ENCODE data around the gene ALDOB. TPM values are rescaled to one million over a fixed set of nuclear protein-coding genes. Genes with fewer than 3 reads are reported as not detected.

Gene ALDOB
- polyA plus RNA-seq, 2 of the 4 experiments (the other 2 are of a cell fraction) = not detected

DNA sequence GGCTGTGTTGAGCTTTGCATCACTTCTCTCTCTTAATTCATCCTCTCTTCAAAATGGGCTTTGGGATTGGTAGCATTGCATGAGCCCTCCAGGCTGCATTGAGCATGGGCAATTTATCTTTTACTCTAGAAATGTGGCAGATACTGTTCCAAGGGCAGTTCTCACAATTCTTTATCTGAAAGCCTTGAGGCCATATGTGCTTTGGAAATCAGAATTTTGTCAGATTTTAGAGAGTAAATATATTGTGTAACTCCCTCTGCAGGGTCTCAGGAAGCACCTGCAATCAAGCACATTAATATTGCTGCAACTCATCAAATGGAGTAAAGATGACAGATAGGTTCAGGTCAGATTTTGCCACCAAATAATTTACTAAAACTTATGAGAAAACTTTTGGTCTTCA lies 17.6 kb downstream of the ALDOB start:
- Histone ChIP-seq H3K4me1 (no peaks in the 10 kb centered on the region), H3K9me3 (peaks cover 38% of the 10 kb centered on the region), H3K4me3 (no peak overlapping the region), H3K4me2 (no peak overlapping the region), H3K27ac (no peak overlapping the region)
- TF ChIP-seq EP300 (IDR thresholded peaks at IDR 0.05) (no peak), CBX8 (IDR thresholded peaks at IDR 0.05) (no peak), CHD4 (IDR thresholded peaks at IDR 0.05; ENCODE audit: borderline replicate concordance) (no peak), HOXB5 (CRISPR knock-in tag; IDR thresholded peaks at IDR 0.05) (no peak), CBX2 (IDR thresholded peaks at IDR 0.05; ENCODE audit: borderline replicate concordance, low read depth) (no peak), RFX5 (IDR thresholded peaks at IDR 0.05) (no peak), MAZ (IDR thresholded peaks at IDR 0.05; ENCODE audit: borderline replicate concordance, low read depth, low read length) (no peak), BHLHE40 (IDR thresholded peaks at IDR 0.05; ENCODE audit: low read depth, low read length) (no peak), ZFP36 (IDR thresholded peaks at IDR 0.05; ENCODE audit: borderline replicate concordance, partially characterized antibody) (no peak), JUNB (IDR thresholded peaks at IDR 0.05) (no peak), ZSCAN20 (CRISPR knock-in tag; IDR thresholded peaks at IDR 0.05) (no peak), CHD2 (IDR thresholded peaks at IDR 0.05; ENCODE audit: low read length, partially characterized antibody) (no peak), NFE2L2 (conservative IDR thresholded peaks at IDR 0.05; ENCODE audit: low read length) (no peak), PBX3 (IDR thresholded peaks at IDR 0.05) (no peak), RCOR1 (IDR thresholded peaks at IDR 0.05; ENCODE audit: low read depth, low read length) (no peak)
- TF ChIP-seq, protein P1, sequence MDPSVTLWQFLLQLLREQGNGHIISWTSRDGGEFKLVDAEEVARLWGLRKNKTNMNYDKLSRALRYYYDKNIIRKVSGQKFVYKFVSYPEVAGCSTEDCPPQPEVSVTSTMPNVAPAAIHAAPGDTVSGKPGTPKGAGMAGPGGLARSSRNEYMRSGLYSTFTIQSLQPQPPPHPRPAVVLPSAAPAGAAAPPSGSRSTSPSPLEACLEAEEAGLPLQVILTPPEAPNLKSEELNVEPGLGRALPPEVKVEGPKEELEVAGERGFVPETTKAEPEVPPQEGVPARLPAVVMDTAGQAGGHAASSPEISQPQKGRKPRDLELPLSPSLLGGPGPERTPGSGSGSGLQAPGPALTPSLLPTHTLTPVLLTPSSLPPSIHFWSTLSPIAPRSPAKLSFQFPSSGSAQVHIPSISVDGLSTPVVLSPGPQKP (IDR thresholded peaks at IDR 0.05; ENCODE audit: low read depth, low read length) = no peak
- TF ChIP-seq, protein P2, sequence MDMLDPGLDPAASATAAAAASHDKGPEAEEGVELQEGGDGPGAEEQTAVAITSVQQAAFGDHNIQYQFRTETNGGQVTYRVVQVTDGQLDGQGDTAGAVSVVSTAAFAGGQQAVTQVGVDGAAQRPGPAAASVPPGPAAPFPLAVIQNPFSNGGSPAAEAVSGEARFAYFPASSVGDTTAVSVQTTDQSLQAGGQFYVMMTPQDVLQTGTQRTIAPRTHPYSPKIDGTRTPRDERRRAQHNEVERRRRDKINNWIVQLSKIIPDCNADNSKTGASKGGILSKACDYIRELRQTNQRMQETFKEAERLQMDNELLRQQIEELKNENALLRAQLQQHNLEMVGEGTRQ (IDR thresholded peaks at IDR 0.05) = no peak
- TF ChIP-seq, protein P3, sequence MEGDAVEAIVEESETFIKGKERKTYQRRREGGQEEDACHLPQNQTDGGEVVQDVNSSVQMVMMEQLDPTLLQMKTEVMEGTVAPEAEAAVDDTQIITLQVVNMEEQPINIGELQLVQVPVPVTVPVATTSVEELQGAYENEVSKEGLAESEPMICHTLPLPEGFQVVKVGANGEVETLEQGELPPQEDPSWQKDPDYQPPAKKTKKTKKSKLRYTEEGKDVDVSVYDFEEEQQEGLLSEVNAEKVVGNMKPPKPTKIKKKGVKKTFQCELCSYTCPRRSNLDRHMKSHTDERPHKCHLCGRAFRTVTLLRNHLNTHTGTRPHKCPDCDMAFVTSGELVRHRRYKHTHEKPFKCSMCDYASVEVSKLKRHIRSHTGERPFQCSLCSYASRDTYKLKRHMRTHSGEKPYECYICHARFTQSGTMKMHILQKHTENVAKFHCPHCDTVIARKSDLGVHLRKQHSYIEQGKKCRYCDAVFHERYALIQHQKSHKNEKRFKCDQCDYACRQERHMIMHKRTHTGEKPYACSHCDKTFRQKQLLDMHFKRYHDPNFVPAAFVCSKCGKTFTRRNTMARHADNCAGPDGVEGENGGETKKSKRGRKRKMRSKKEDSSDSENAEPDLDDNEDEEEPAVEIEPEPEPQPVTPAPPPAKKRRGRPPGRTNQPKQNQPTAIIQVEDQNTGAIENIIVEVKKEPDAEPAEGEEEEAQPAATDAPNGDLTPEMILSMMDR (IDR thresholded peaks at IDR 0.05) = no peak
- no peak for DNase-seq (ENCODE audit: low read depth in 1 of 2, low spot score in 1 of 2)
- ChIA-PET CTCF (interaction anchor here (1.1 kb wide), 1 partner anchor 106 kb away, joined by 3 read pairs; no protein-coding TSS in a partner anchor), POLR2A (no interaction called here)
- FAIRE-seq = no peak
- ATAC-seq = no peak

- ChIA-PET CTCF (interaction anchor here (1.1 kb wide), 1 partner anchor 106 kb away, joined by 3 read pairs; no protein-coding TSS in a partner anchor), POLR2A (no interaction called here)
- H3K9me3 ChIP-seq = peaks cover 44% of the 10 kb centered on the region
- no peak overlapping the region for H3K4me2 ChIP-seq
- DNase-seq (ENCODE audit: low read depth in 1 of 2, low spot score in 1 of 2) (no peak), FAIRE-seq (no peak), ATAC-seq (no peak)
- H3K4me1 ChIP-seq = no peaks in the 10 kb centered on the region
- H3K27ac ChIP-seq = no peak overlapping the region
- H3K4me3 ChIP-seq = no peak overlapping the region
- TF ChIP-seq FOXS1 (CRISPR knock-in tag; IDR thresholded peaks at IDR 0.05) = no peak
- TF ChIP-seq, protein P3 (IDR thresholded peaks at IDR 0.05) = no peak
- no peak for TF ChIP-seq HOXA7 (CRISPR knock-in tag; IDR thresholded peaks at IDR 0.05)
- TF ChIP-seq HOXB5 (CRISPR knock-in tag; IDR thresholded peaks at IDR 0.05) = no peak
- no peak for TF ChIP-seq JUN (IDR thresholded peaks at IDR 0.05)
- no peak for TF ChIP-seq E2F6 (IDR thresholded peaks at IDR 0.05; ENCODE audit: borderline replicate concordance, low read depth)
- no peak for TF ChIP-seq ZFP36 (IDR thresholded peaks at IDR 0.05; ENCODE audit: borderline replicate concordance, partially characterized antibody)
- TF ChIP-seq REST (IDR thresholded peaks at IDR 0.05) = no peak
- no peak for TF ChIP-seq RARB (CRISPR knock-in tag; IDR thresholded peaks at IDR 0.05)
- TF ChIP-seq RNF2 (IDR thresholded peaks at IDR 0.05; ENCODE audit: borderline replicate concordance, low read depth) = no peak
- TF ChIP-seq MYC (IDR thresholded peaks at IDR 0.05; ENCODE audit: borderline replicate concordance, low read length) = no peak
- TF ChIP-seq KDM1A (IDR thresholded peaks at IDR 0.05; ENCODE audit: low read depth) = no peak
Measured at GRCh38 chr9:101417389-101417788, 18.2 kb downstream of the ALDOB start.

Data from A549 (cell line).